NCI-H128 (cell line): ENCODE data around the gene MRAP2.
"Not testable (repeated sequence)": the region's sequence is repeated elsewhere in the genome, so short reads cannot be mapped to it uniquely, and the experiment has no call there.

Source experiments
- DNase-seq: peaks from one replicate; lab custom pipeline; 2025; ENCODE audit not compliant: unreplicated experiment; lab: John Stamatoyannopoulos, UW

Gene MRAP2

GRCh38 chr6:84129588-84129987 lies 96.0 kb downstream of the MRAP2 start:
- DNase-seq: not testable (repeated sequence)

GRCh38 chr6:84133385-84133784 lies 99.8 kb downstream of the MRAP2 start:
- not testable (repeated sequence) for DNase-seq

GRCh38 chr6:84135291-84135690 lies 101.7 kb downstream of the MRAP2 start:
- no peak for DNase-seq

GRCh38 chr6:84136364-84137050 lies 102.9 kb downstream of the MRAP2 start:
- no peak for DNase-seq

- no peak for DNase-seq
Measured at GRCh38 chr6:84137051-84137375, 103.4 kb downstream of the MRAP2 start.

- no peak for DNase-seq
Measured at GRCh38 chr6:84137989-84138575, 104.5 kb downstream of the MRAP2 start.

GRCh38 chr6:84139311-84139710 lies 105.7 kb downstream of the MRAP2 start:
- no peak for DNase-seq
